ENCODE results near the gene KDM1A.

DNA sequence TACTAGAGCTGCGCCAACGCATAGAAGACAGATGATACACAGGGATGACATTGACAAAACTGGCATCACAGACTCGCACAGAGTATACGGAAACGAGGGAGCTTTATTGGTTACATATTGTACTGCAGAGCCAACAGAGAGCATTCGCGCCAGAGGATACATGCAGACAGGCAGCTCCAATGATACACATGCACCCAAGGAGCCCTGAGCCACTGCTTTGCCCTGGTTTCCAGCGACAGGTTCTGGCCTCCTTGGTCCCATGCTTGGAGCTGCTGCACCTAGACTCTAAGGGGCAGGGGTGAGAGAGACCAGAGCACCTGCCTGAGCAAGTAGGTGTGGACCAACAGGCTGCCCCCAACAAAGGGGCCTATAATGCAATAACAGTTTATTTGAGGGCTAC lies 65.6 kb downstream of the KDM1A start:
- TF ChIP-seq POLR2AphosphoS5 (IDR thresholded peaks at IDR 0.05; ENCODE audit: insufficient read depth in 1 of 2, low read depth in 1 of 2) (no peak), CTCF (IDR thresholded peaks at IDR 0.05) (no peak), POLR2A (IDR thresholded peaks at IDR 0.05) (no peak)
